Heart left ventricle (tissue), 16 donors: Measurements from ENCODE around the gene RNASE9. TPM values are rescaled to one million over a fixed set of nuclear protein-coding genes. Genes with fewer than 3 reads are reported as not detected.
"Not testable (repeated sequence)": the region's sequence is repeated elsewhere in the genome, so short reads cannot be mapped to it uniquely, and the experiment has no call there.

Source experiments
- ATAC-seq, 4 donors: fragments of 200-7000 bp; cut with Tn5 transposase; one replicate each; pipeline ENCODE4 v1.9.1; 2020 to 2022; ENCODE audit warnings: moderate library complexity in 4 of 4, mild to moderate bottlenecking in 3 of 4, moderate number of reproducible peaks in 1 of 4
- DNase-seq, 5 donors: peaks; one replicate each; pipeline ENCODE4 v3.0.0-alpha.2; 2020
- H3K27ac ChIP-seq, 12 donors: fragments of 200-600 bp; sonication (generic) in 4 of 12; one replicate each; pipeline versions ENCODE4 v1.5.0 to v1.8.0; 2016 to 2022; ENCODE audit warnings: mild to moderate bottlenecking in 2 of 12
- H3K27me3 ChIP-seq, 9 donors: fragments of 200-600 bp; sonication (generic) in 2 of 9; one replicate each; pipeline versions ENCODE4 v1.5.1 to v1.8.0; 2016 to 2022; ENCODE audit warnings: mild to moderate bottlenecking in 3 of 9
- H3K36me3 ChIP-seq, 9 donors: fragments of 200-600 bp; sonication (generic) in 2 of 9; one replicate each; pipeline versions ENCODE4 v1.5.0 to v1.8.0; 2018 to 2022; ENCODE audit warnings: mild to moderate bottlenecking in 2 of 9
- H3K4me1 ChIP-seq, 12 donors: fragments of 200-600 bp; sonication (generic) in 4 of 12; one replicate each; pipeline versions ENCODE4 v1.5.0 to v1.8.0; 2016 to 2022; ENCODE audit warnings: mild to moderate bottlenecking in 3 of 12
- H3K4me3 ChIP-seq, 12 donors: fragments of 200-600 bp; sonication (generic) in 4 of 12; one replicate each; pipeline versions ENCODE4 v1.5.0 to v1.8.0; 2017 to 2022; ENCODE audit warnings: mild to moderate bottlenecking in 9 of 12, moderate library complexity in 4 of 12
- H3K9me3 ChIP-seq, 12 donors: fragments of 200-600 bp; sonication (generic) in 4 of 12; one replicate each; pipeline versions ENCODE4 v1.5.0 to v1.8.0; 2016 to 2022; ENCODE audit warnings: mild to moderate bottlenecking in 1 of 12
- CTCF ChIP-seq, 12 donors: fragments of 200-600 bp; sonication (generic) in 4 of 12; IDR thresholded peaks; one replicate each; pipeline versions ENCODE4 v1.5.0 to v1.8.0; 2018 to 2022; ENCODE audit warnings: antibody characterized with exemption in 12 of 12, mild to moderate bottlenecking in 5 of 12
- POLR2A ChIP-seq, 2 donors: fragments of 450-650 bp; IDR thresholded peaks; one replicate each; pipeline ENCODE4 v1.6.1; 2017; ENCODE audit warnings: antibody characterized with exemption in 2 of 2, mild to moderate bottlenecking in 2 of 2, moderate library complexity in 2 of 2
- WGBS, 4 donors: extraction: QIAGEN DNeasy Blood & Tissue Kit in 2 of 4; methylation state at CpG; one replicate each; pipeline versions ENCODE4 v1.1.5 to v1.1.7; 2013 to 2018; 5-methylcytosine and 5-hydroxymethylcytosine counted together
- intact Hi-C, 10 donors: fragments of 100-400 bp; cut with DNase I; formaldehyde crosslinking; loops; one replicate each; pipeline versions ENCODE4 v1.11.1 to v1.14.2; 2022
- polyA plus RNA-seq, 2 donors: library from polyadenylated mRNA; stranded (reverse); fragments of 200-250 nt; gene quantifications; one replicate each; pipeline ENCODE4 v1.2.3, GENCODE V29; 2013
- total RNA-seq, 9 donors: library from RNA; depleted of rRNA in 2 of 9; stranded (reverse); fragments of >200 nt in 2 of 9; fragmentation: NEBNext Ultra II Directional in 3 of 9; extraction: Animal tissue kit (Norgen Biotek cat#: 25700) in 3 of 9; gene quantifications; one replicate each; pipeline versions ENCODE4 v1.1.0 to v1.2.4, GENCODE V29; 2016 to 2023
- donor health status: ischemic (EF 13 %, LVEDD 7.1; RV severe dilation, severe dysfunction).
- donor health status: healthy with polysubstance abuse.
- donor health status: DM: no; HTN: yes; CAD: no.
- donor health status: DM: no; HTN: no; CAD: no.
- donor health status: ischemic (EF 25% LVEDD 6.9; RV normal size, moderate dysfunction).
- donor health status: ischemic (EF 25% LVEDD 5.7; RV mildly dilated, moderate dysfunction).
- donor health status: healthy.
- donor health status: DM: yes; HTN: yes; CAD: no.
- donor health status: ischemic (EF 35%, LVEDD 5.7; RV mildly dilated, moderate dysfunction).
- donor health status: nonischemic (EF 11% LVEDD 7.7; RV severe dilation, severe dysfunction).
- donor health status: DM: yes; HTN: yes; CAD: no.
- donor health status: PGD.
- donor health status: ischemic (EF 29% LVEDD 5.4; RV normal size, mild dysfunction).
- donor health status: nonischemic (EF 23%, LVEDD 6.1; RV moderate dilation, normal function).

RNASE9 gene
- total and polyA plus RNA-seq, 11 donors = not detected

- intact Hi-C loops = loop anchor here in 2 of 10 donors (10.0 kb wide), 1 partner anchor 149 kb away; the partner anchor contains the start of genes APEX1 (in 2 of the 2) and OSGEP (in 2 of the 2)
- Histone ChIP-seq H3K4me1 (peaks cover 0 to 3% (median 0%) of the 10 kb centered on the region in 12 donors), H3K4me3 (no peak overlapping the region), H3K36me3 (no peaks in the 10 kb centered on the region), H3K27me3 (no peaks in the 10 kb centered on the region), H3K27ac (no peak overlapping the region), H3K9me3 (no peaks in the 10 kb centered on the region)
- DNase-seq = no peak
- 78 to 86% (median 80%) methylated on average over 12 to 13 of the region's 13 CpGs for WGBS, 4 donors
- TF ChIP-seq CTCF (IDR thresholded peaks at IDR 0.05) (no peak), POLR2A (IDR thresholded peaks at IDR 0.05) (no peak)
- no peak for ATAC-seq
Measured at GRCh38 chr14:20603813-20604690, 43.2 kb upstream of the RNASE9 start.

GRCh38 chr14:20602583-20602982, 41.7 kb upstream of the RNASE9 start:
- 86 to 92% (median 91%) methylated on average over 9 of the region's 9 CpGs for WGBS, 4 donors
- no peak for ATAC-seq
- Histone ChIP-seq H3K9me3 (no peaks in the 10 kb centered on the region), H3K36me3 (no peaks in the 10 kb centered on the region), H3K4me3 (no peak overlapping the region), H3K27ac (no peak overlapping the region), H3K4me1 (no peaks in the 10 kb centered on the region), H3K27me3 (no peaks in the 10 kb centered on the region)
- TF ChIP-seq POLR2A (IDR thresholded peaks at IDR 0.05) (no peak), CTCF (IDR thresholded peaks at IDR 0.05) (no peak)
- intact Hi-C loops = loop anchor here in 2 of 10 donors (10.0 kb wide), 1 partner anchor 148 kb away; the partner anchor contains the start of genes APEX1 (in 2 of the 2) and OSGEP (in 2 of the 2)
- DNase-seq = no peak

- DNase-seq (no peak), ATAC-seq (no peak)
- WGBS, 4 donors = 67 to 85% (median 73%) methylated on average over 8 to 12 of the region's 12 CpGs
- no peak for TF ChIP-seq CTCF (IDR thresholded peaks at IDR 0.05)
- TF ChIP-seq POLR2A (IDR thresholded peaks at IDR 0.05) = no peak
- H3K27ac ChIP-seq = no peak overlapping the region
- no peaks in the 10 kb centered on the region for H3K36me3 ChIP-seq
- no peaks in the 10 kb centered on the region for H3K27me3 ChIP-seq
- intact Hi-C loops = loop anchor here in 2 of 10 donors (10.0 kb wide), 1 partner anchor 147 kb away; the partner anchor contains the start of genes APEX1 (in 2 of the 2) and OSGEP (in 2 of the 2)
- H3K4me1 ChIP-seq = no peaks in the 10 kb centered on the region
- H3K9me3 ChIP-seq = no peaks in the 10 kb centered on the region
- H3K4me3 ChIP-seq = no peak overlapping the region
Measured at GRCh38 chr14:20601522-20601921, 40.7 kb upstream of the RNASE9 start.

GRCh38 chr14:20597108-20597507, 36.3 kb upstream of the RNASE9 start:
- WGBS, 4 donors = 68 to 84% (median 76%) methylated on average over 1 of the region's 1 CpG

GRCh38 chr14:20595726-20596125, 34.9 kb upstream of the RNASE9 start:
- intact Hi-C loops = not testable (repeated sequence)
- WGBS, 4 donors = 94 to 100% (median 96%) methylated on average over 3 of the region's 3 CpGs

More at GRCh38 chr14:20597108-20597507, 36.3 kb upstream of the RNASE9 start:
- Histone ChIP-seq H3K4me1 (no peaks in the 10 kb centered on the region), H3K27me3 (no peaks in the 10 kb centered on the region), H3K36me3 (no peaks in the 10 kb centered on the region), H3K4me3 (no peak overlapping the region), H3K9me3 (no peaks in the 10 kb centered on the region), H3K27ac (no peak overlapping the region)
- DNase-seq (no peak), ATAC-seq (no peak)
- TF ChIP-seq CTCF (IDR thresholded peaks at IDR 0.05) (no peak), POLR2A (IDR thresholded peaks at IDR 0.05) (no peak)
- intact Hi-C loops = no loop called here

More at GRCh38 chr14:20595726-20596125, 34.9 kb upstream of the RNASE9 start:
- not testable (repeated sequence) for H3K4me3 ChIP-seq, H3K27ac ChIP-seq, H3K4me1 ChIP-seq, H3K27me3 ChIP-seq, H3K9me3 ChIP-seq, H3K36me3 ChIP-seq, ATAC-seq, DNase-seq
